ENCODE results near the gene CTPS1. TPM values are rescaled to one million over a fixed set of nuclear protein-coding genes. Genes with fewer than 3 reads are reported as not detected.

The CTPS1 gene
- total RNA-seq, 1 donor from 2014 or later = 175 TPM

GRCh38 chr1:40977716-40978115, 1.8 kb upstream of the CTPS1 start:
- Mint-ChIP-seq H3K4me1 (peaks cover 36% of the 10 kb centered on the region), H3K27me3 (peaks cover 2% of the 10 kb centered on the region), H3K9me3 (peaks cover 4% of the 10 kb centered on the region), H3K4me3 (peak overlapping the region; percentile 4), H3K36me3 (ENCODE audit: low read depth) (peaks cover 22% of the 10 kb centered on the region), H3K27ac (no peak overlapping the region)
- no peak for DNase-seq
- intact Hi-C loops (cut with micrococcal nuclease) = loop anchor here (2.0 to 10.0 kb wide), 2 partner anchors 113 to 937 kb away; partner anchors contain the start of genes CAP1 and CITED4

DNA sequence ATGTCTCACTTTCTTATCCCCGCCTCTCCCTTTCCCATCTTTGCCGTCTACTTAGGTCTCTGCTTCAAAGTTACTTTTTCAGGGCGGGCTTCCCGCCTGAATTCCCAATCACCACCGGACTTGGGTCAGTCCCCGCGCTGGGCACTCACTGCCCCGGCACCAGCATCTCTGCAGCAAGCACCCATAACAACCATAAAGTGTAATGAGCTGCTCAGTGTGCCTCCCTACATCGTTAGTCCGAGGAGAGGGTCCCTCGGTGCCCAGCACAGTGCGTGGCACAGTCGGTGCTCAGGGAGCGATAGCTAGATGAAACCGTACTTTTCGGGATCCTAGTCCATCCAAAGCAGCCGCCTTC, 633 bp upstream of the CTPS1 start:
- peaks cover under 1% of the 10 kb centered on the region for H3K27me3 Mint-ChIP-seq
- peaks cover 4% of the 10 kb centered on the region for H3K9me3 Mint-ChIP-seq
- intact Hi-C loops (cut with micrococcal nuclease) = loop anchor here (1.0 to 10.0 kb wide), 3 partner anchors 114 to 938 kb away; partner anchors contain the start of genes CAP1, CITED4 and NFYC
- peaks cover 42% of the 10 kb centered on the region for H3K4me1 Mint-ChIP-seq
- DNase-seq = no peak
- H3K36me3 Mint-ChIP-seq (ENCODE audit: low read depth) = peaks cover 30% of the 10 kb centered on the region
- peak overlapping the region; percentile 96 for H3K27ac Mint-ChIP-seq
- H3K4me3 Mint-ChIP-seq = peak overlapping the region; percentile 84

DNA sequence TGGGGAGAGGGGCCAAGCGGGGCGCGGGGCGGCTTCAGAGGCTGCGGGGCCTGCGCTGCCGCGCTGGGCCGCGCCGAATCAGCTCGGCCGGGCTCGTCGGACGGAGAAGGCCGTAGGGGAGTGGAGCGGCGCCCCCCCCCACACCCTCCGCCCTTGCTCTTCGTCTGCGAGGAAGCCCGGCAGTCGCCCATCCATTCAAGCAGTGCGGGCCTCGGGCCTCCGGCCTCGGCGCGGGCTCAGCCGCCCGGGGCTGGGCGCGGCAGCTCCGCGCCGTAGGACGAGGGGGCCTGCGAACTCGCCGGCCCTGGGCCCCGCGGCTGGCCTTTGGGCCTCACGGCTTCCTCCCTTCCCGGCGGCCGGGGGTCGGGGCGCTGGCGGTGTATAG, 564 bp downstream of the CTPS1 start:
- Mint-ChIP-seq H3K27me3 (no peaks in the 10 kb centered on the region), H3K36me3 (ENCODE audit: low read depth) (peaks cover 42% of the 10 kb centered on the region), H3K4me3 (peak overlapping the region; percentile 91), H3K27ac (peak overlapping the region; percentile 96), H3K9me3 (peaks cover 4% of the 10 kb centered on the region), H3K4me1 (peaks cover 47% of the 10 kb centered on the region)
- intact Hi-C loops (cut with micrococcal nuclease) = loop anchor here (5.0 kb wide), 1 partner anchor 1788 kb away; no protein-coding TSS in a partner anchor
- no peak for DNase-seq

DNA sequence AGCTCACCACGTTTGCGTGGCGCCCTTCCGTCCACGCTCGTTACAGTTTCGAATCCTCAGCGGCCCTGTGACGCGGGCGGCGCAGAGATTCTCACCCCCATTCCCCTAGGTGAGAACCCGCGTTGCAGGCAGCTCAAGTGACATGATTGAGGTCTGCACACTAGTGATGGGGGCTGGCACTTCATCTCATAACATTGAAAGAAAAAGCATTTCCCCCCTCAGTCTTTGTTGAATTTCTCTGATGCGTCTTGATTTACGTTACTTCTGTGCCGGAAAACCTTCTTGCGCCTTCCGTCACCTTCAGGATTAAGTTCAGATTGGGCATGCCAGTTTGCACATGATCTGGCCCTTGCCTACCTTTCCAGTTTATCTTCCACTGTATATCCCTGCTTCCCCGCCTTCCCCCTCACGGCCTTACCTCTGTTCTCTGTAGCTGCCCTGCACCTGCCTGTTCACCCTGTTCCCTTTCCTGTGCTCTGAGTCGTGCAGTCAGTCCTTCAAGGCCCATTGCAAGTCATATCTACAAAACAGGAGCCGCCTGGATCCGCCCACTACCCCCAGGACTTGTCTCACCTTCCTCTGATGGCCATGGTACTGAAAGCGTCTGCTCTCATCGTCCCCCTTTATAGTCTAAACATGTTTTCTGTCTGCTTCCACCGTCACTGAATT, 1.1 kb downstream of the CTPS1 start:
- Mint-ChIP-seq H3K4me3 (peak overlapping the region; percentile 91), H3K27ac (peak overlapping the region; percentile 96), H3K36me3 (ENCODE audit: low read depth) (peaks cover 47% of the 10 kb centered on the region), H3K27me3 (no peaks in the 10 kb centered on the region), H3K4me1 (peaks cover 53% of the 10 kb centered on the region), H3K9me3 (peaks cover 4% of the 10 kb centered on the region)
- DNase-seq = peak; percentile 86
- intact Hi-C loops (cut with micrococcal nuclease) = loop anchor here (5.0 kb wide), 1 partner anchor 1788 kb away; no protein-coding TSS in a partner anchor

DNA sequence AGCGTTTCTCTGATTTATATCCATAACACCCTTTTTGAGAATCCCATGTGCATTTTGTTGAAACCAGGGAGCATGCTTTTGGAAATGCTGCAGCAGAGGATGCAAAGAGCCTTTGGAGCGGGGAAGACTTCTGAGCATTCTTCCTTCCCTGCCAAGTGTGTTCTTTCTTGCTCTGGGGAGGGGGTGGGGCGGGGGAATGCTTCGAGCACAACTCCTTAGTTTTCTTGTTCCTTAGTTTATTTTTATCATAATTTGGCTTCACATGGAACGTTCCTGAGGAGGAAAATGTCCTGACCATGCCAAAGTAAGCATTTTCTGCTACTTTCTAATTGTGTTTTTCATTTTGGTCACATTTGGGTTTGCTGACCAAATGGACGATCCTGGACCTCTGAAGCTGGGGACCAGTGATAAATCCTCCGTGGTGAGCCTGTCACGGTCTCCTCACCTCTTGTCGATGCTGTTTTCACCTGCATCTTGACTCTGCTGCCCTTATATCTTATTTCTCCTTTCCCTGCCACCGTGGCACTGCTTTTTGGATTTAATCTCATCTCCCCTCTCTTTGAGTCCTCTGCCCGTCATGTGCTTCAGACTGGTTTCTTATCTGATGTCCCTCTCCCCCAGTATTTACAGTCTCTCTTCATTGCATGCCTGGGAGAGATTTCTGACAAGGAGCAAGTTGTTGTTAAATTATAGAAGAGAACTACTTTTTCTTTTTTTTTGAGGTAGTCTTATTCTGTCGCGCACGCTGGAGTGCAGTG, 2.4 kb downstream of the CTPS1 start:
- peaks cover 60% of the 10 kb centered on the region for H3K36me3 Mint-ChIP-seq (ENCODE audit: low read depth)
- intact Hi-C loops (cut with micrococcal nuclease) = loop anchor here (5.0 kb wide), 1 partner anchor 1790 kb away; no protein-coding TSS in a partner anchor
- H3K27me3 Mint-ChIP-seq = no peaks in the 10 kb centered on the region
- H3K9me3 Mint-ChIP-seq = peaks cover 3% of the 10 kb centered on the region
- H3K27ac Mint-ChIP-seq = peak overlapping the region; percentile 74
- H3K4me3 Mint-ChIP-seq = peak overlapping the region; percentile 91
- peaks cover 56% of the 10 kb centered on the region for H3K4me1 Mint-ChIP-seq
- no peak for DNase-seq

DNA sequence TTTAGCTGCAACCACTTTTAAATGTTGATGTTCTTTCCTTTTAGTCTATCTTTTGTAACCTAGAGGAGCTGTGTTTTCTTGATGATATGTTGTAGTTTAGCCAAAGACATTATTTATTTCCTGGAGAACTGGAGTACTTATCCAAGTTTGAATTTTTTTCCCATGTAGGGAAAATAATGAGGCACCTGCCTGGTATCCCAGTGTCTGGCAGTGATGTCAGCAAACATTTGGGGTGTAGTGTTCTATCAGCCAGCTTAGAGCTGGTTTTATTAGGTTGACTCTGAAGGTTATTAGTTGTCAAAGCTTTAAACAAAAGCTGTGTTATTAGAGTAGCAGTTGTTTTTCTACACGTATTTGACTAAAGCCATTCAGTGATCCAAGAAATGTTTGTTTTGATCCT, 3.2 kb downstream of the CTPS1 start:
- H3K27me3 Mint-ChIP-seq = no peaks in the 10 kb centered on the region
- peak overlapping the region; percentile 91 for H3K4me3 Mint-ChIP-seq
- peaks cover 69% of the 10 kb centered on the region for H3K36me3 Mint-ChIP-seq (ENCODE audit: low read depth)
- H3K4me1 Mint-ChIP-seq = peaks cover 57% of the 10 kb centered on the region
- H3K9me3 Mint-ChIP-seq = no peaks in the 10 kb centered on the region
- no peak for DNase-seq
- intact Hi-C loops (cut with micrococcal nuclease) = loop anchor here (5.0 kb wide), 1 partner anchor 1790 kb away; no protein-coding TSS in a partner anchor
- peak overlapping the region; percentile 74 for H3K27ac Mint-ChIP-seq

GRCh38 chr1:40983286-40983685, 3.8 kb downstream of the CTPS1 start:
- DNase-seq = no peak
- Mint-ChIP-seq H3K27ac (peak overlapping the region; percentile 95), H3K9me3 (no peaks in the 10 kb centered on the region), H3K36me3 (ENCODE audit: low read depth) (peaks cover 74% of the 10 kb centered on the region), H3K27me3 (no peaks in the 10 kb centered on the region), H3K4me3 (peak overlapping the region; percentile 55), H3K4me1 (peaks cover 57% of the 10 kb centered on the region)
- intact Hi-C loops (cut with micrococcal nuclease) = loop anchor here (5.0 kb wide), 1 partner anchor 1791 kb away; no protein-coding TSS in a partner anchor

DNA sequence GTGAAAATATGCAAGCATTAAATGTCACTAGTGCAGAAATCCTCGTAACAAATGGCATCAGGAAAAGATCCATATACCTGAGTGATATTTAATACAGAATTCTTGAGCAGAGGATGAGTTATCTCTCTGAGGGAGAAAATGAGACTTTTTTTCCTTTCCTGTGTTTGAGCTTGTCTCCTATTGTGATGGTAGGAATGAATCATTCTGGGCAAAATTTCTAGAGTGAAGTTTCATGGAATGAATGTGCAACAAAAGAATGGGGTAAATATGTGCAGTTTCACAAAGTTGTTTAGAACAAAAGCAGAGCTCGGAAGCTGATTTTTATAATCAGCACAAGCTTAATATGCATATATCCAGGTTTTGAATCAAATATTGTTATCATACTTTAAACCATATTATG, 4.6 kb downstream of the CTPS1 start:
- Mint-ChIP-seq H3K36me3 (ENCODE audit: low read depth) (peaks cover 82% of the 10 kb centered on the region), H3K4me3 (peak overlapping the region; percentile 71), H3K9me3 (no peaks in the 10 kb centered on the region), H3K27me3 (no peaks in the 10 kb centered on the region), H3K27ac (peak overlapping the region; percentile 95), H3K4me1 (peaks cover 56% of the 10 kb centered on the region)
- no peak for DNase-seq
- intact Hi-C loops (cut with micrococcal nuclease) = loop anchor here (1.0 to 5.0 kb wide), 3 partner anchors 19 to 1792 kb away; no protein-coding TSS in a partner anchor

DNA sequence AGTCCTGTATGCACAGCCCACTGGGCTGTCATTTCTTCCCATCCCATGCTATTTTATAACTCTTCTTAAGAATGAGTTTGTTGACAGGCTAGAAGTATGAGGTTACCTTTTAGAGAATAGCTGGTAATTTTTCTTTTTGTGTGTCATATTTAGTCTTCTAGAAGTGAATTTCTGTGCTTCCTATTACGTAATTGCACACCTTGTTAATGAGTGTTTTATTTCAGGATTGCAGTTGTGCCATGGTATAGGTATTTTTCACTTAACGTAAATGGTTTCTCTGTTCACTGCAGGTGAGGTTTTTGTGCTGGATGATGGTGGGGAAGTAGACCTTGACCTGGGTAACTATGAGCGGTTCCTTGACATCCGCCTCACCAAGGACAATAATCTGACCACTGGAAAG, 5.0 kb downstream of the CTPS1 start:
- peak overlapping the region; percentile 95 for H3K27ac Mint-ChIP-seq
- H3K9me3 Mint-ChIP-seq = no peaks in the 10 kb centered on the region
- H3K27me3 Mint-ChIP-seq = no peaks in the 10 kb centered on the region
- intact Hi-C loops (cut with micrococcal nuclease) = loop anchor here (1.0 to 5.0 kb wide), 3 partner anchors 18 to 1792 kb away; no protein-coding TSS in a partner anchor
- H3K4me1 Mint-ChIP-seq = peaks cover 56% of the 10 kb centered on the region
- peak overlapping the region; percentile 71 for H3K4me3 Mint-ChIP-seq
- no peak for DNase-seq
- peaks cover 87% of the 10 kb centered on the region for H3K36me3 Mint-ChIP-seq (ENCODE audit: low read depth)

DNA sequence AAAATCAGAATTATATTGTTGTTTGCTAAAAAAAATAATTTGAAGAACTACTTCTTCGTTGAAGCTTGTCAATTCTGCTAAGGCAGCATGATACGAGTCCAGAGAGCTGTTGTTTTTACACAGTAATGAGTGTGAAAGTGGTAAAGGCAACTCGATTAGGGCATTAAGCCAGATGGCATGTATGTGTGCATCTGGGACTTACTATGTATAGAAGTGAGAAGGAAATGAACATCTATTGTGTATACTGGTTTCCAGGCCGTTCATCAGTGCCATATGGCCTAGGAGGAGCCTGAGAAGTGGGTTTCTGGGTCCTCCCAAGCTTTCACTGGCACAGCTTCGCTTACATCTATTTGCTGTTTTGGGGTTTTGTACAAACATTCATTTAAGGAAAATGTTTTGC, 5.7 kb downstream of the CTPS1 start:
- Mint-ChIP-seq H3K4me1 (peaks cover 58% of the 10 kb centered on the region), H3K9me3 (no peaks in the 10 kb centered on the region), H3K27ac (peak overlapping the region; percentile 84), H3K27me3 (no peaks in the 10 kb centered on the region), H3K36me3 (ENCODE audit: low read depth) (peaks cover 93% of the 10 kb centered on the region), H3K4me3 (peak overlapping the region; percentile 25)
- intact Hi-C loops (cut with micrococcal nuclease) = loop anchor here (2.0 kb wide), 1 partner anchor 18 kb away; no protein-coding TSS in a partner anchor
- no peak for DNase-seq

DNA sequence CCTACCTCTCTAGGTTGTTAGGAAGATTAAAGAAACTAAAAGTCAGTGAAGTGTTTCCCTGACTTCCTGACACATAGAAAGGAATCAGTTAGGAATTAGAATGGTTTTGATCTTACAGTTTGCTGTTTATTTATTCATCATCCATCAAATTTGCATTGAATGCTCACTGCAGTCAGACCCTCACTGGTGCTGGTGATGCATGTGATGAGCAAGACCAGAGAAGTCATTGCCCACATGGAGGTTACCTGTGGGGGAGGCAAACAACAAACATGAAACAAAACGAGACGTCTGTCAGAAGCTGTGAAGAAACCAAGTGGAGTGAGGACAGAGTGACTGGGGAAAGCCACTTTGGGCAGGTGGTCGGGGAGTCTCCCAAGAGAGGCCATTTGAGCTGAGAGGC, 6.4 kb downstream of the CTPS1 start:
- Mint-ChIP-seq H3K4me1 (peaks cover 54% of the 10 kb centered on the region), H3K27ac (peak overlapping the region; percentile 84)
- DNase-seq = no peak

DNA sequence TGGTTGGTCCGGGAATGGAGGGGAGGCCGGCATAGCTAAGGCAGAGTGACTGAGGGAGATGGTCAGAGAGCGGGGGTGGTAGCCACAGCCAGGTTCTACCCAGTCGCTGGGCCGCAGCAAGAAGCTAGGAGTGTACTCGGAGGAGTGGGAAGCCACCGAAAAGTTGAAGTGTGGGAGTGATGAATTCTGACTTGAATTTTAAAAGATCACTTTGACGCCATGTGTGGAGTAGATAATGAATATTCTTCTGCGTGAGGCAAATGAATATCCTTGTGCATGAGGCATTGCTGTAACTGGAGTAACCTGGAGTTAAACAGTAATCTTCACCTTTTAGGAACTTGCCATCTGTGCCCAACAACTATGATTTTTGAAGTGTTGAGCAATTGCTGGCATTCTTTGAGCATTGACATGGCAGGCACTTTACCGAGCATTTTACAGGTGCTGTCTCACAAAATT, 6.9 kb downstream of the CTPS1 start:
- no peak for DNase-seq
- Mint-ChIP-seq H3K27ac (peak overlapping the region; percentile 84), H3K4me3 (peak overlapping the region; percentile 40), H3K4me1 (peaks cover 50% of the 10 kb centered on the region), H3K36me3 (ENCODE audit: low read depth) (peaks cover 93% of the 10 kb centered on the region), H3K27me3 (no peaks in the 10 kb centered on the region), H3K9me3 (no peaks in the 10 kb centered on the region)
- intact Hi-C loops (cut with micrococcal nuclease) = no loop called here

More for the DNA sequence above, 6.4 kb downstream of the CTPS1 start:
- peak overlapping the region; percentile 40 for H3K4me3 Mint-ChIP-seq
- H3K36me3 Mint-ChIP-seq (ENCODE audit: low read depth) = peaks cover 93% of the 10 kb centered on the region
- H3K9me3 Mint-ChIP-seq = no peaks in the 10 kb centered on the region
- H3K27me3 Mint-ChIP-seq = no peaks in the 10 kb centered on the region
- intact Hi-C loops (cut with micrococcal nuclease) = loop anchor here (2.0 kb wide), 1 partner anchor 17 kb away; no protein-coding TSS in a partner anchor

GRCh38 chr1:40986956-40987355, 7.5 kb downstream of the CTPS1 start:
- intact Hi-C loops (cut with micrococcal nuclease) = no loop called here
- no peak overlapping the region for H3K27ac Mint-ChIP-seq
- H3K27me3 Mint-ChIP-seq = no peaks in the 10 kb centered on the region

More at GRCh38 chr1:40986956-40987355, 7.5 kb downstream of the CTPS1 start:
- Mint-ChIP-seq H3K4me1 (peaks cover 46% of the 10 kb centered on the region), H3K4me3 (no peak overlapping the region), H3K36me3 (ENCODE audit: low read depth) (peaks cover 95% of the 10 kb centered on the region), H3K9me3 (no peaks in the 10 kb centered on the region)
- DNase-seq = no peak

All from activated CD4-positive, alpha-beta T cell treated with anti-CD3 and anti-CD28 coated beads, Interleukin-2, amount 10 ng/mL, durations not matched to agents 24 days and 14 days (primary cell).